PC-9 (cell line): ENCODE results near the gene TAS2R14.

Experiments
- CTCF ChIP-seq: fragments of 200-600 bp; sonication (generic); conservative IDR thresholded peaks from 2 replicates; pipeline ENCODE4 v1.6.1; 2017; ENCODE audit warnings: mixed run types, antibody characterized with exemption, mild to moderate bottlenecking, moderate library complexity
- EZH2 ChIP-seq: fragments of 200-600 bp; sonication (generic); IDR thresholded peaks from 2 replicates; pipeline ENCODE4 v1.8.0; 2017; ENCODE audit warnings: antibody characterized with exemption, low read depth

DNA sequence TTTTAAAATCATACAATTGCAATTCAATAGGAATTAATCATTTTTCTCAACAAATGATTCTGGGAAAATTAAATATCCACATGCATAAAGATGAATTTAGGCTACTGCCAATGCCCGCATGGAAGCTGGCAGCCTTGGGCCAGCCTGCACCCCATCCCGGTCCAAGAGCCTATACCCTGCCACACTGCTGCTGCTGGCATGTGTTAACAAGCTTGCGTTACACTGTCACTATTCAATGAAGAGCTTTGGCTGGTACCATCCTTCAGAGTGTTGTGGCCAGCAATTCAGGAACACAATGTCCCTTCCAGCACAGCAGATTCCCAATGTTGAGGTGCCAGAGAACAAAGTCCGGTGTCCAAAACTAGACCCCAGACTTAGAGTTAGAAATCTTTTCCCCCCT, 13.6 kb upstream of the TAS2R14 start:
- no peak for TF ChIP-seq CTCF
- TF ChIP-seq EZH2, result no peak
